H1 (cell line): ENCODE data around the gene DPYD. TPM values are rescaled to one million over a fixed set of nuclear protein-coding genes. Genes with fewer than 3 reads are reported as not detected.

Experiments
- CTCF ChIA-PET: fragments of 300-600 bp; sonication (Branson Sonifier 250); formaldehyde crosslinking; loops from one replicate; lab custom pipeline; 2021; ENCODE audit not compliant: partially characterized antibody; lab: Charles Lee
- POLR2A ChIA-PET: fragments of 300-600 bp; sonication (Branson Sonifier 250); formaldehyde crosslinking; loops from one replicate; lab custom pipeline; 2021; ENCODE audit warnings: inconsistent platforms; ENCODE audit not compliant: partially characterized antibody; lab: Charles Lee
- DNase-seq, 2 experiments: peaks; one replicate each; pipeline versions ENCODE4 v3.0.0 to v3.0.0-alpha.2; 2010 to 2022; ENCODE audit warnings: low spot score in 2 of 2, low read depth in 1 of 2, mixed read lengths in 1 of 2
- FAIRE-seq: peaks from 2 replicates; lab custom pipeline; 2011; peaks lifted over from hg19 to GRCh38; lab: Jason Lieb, UNC
- H2AFZ ChIP-seq: 2 replicates; pipeline ENCODE4 v1.8.1; 2012; ENCODE audit warnings: low read length, inconsistent platforms
- H2AK5ac ChIP-seq: 2 replicates; pipeline ENCODE4 v1.6.1; 2013; ENCODE audit warnings: low read depth, low read length
- H2BK120ac ChIP-seq: replicated peaks from 2 replicates; pipeline ENCODE3; 2013; ENCODE audit warnings: low read depth, low read length, inconsistent platforms
- H2BK12ac ChIP-seq: 2 replicates; pipeline ENCODE4 v1.6.1; 2013; ENCODE audit warnings: low read depth, low read length
- H2BK15ac ChIP-seq: 2 replicates; pipeline ENCODE4 v1.6.1; 2013; ENCODE audit warnings: low read length
- H2BK20ac ChIP-seq: 2 replicates; pipeline ENCODE4 v1.6.1; 2013; ENCODE audit warnings: low read length
- H2BK5ac ChIP-seq: 2 replicates; pipeline ENCODE4 v1.6.1; 2013; ENCODE audit warnings: low read depth, low read length
- H3K14ac ChIP-seq: 2 replicates; pipeline ENCODE4 v1.6.1; 2013; ENCODE audit warnings: inconsistent platforms; ENCODE audit not compliant: insufficient read length
- H3K18ac ChIP-seq: 2 replicates; pipeline ENCODE4 v1.6.1; 2013; ENCODE audit warnings: low read length; ENCODE audit errors: extremely low read depth
- H3K23ac ChIP-seq: 2 replicates; pipeline ENCODE4 v1.6.1; 2013; ENCODE audit warnings: inconsistent platforms; ENCODE audit not compliant: insufficient read length
- H3K23me2 ChIP-seq: 2 replicates; pipeline ENCODE4 v1.6.1; 2013; ENCODE audit warnings: low read depth, low read length
- H3K27ac ChIP-seq: 2 replicates; pipeline ENCODE4 v1.6.1; 2011; ENCODE audit warnings: low read depth, low read length, inconsistent platforms
- H3K27me3 ChIP-seq, 4 experiments: replicated peaks in 1 of 4; 1 replicate in 1 of 4; 2 replicates in 3 of 4; pipeline versions ENCODE4 v1.6.1 to v1.8.1; 2011 to 2013; ENCODE audit warnings: low read length in 3 of 4, mild to moderate bottlenecking in 3 of 4, inconsistent platforms in 2 of 4, mixed read lengths in 2 of 4, moderate library complexity in 1 of 4; ENCODE audit not compliant: control insufficient read depth in 3 of 4, insufficient read depth in 3 of 4; ENCODE audit errors: extremely low read depth in 1 of 4
- H3K36me3 ChIP-seq, 4 experiments: 2 replicates each; pipeline versions ENCODE4 v1.6.1 to v1.8.1; 2011 to 2013; ENCODE audit warnings: mild to moderate bottlenecking in 4 of 4, low read length in 3 of 4, moderate library complexity in 2 of 4, control low read depth in 1 of 4, inconsistent platforms in 1 of 4; ENCODE audit not compliant: insufficient read depth in 4 of 4, control insufficient read depth in 2 of 4
- H3K4ac ChIP-seq: replicated peaks from 2 replicates; pipeline ENCODE3; 2013; ENCODE audit warnings: low read length, low read depth, mixed read lengths, inconsistent platforms; ENCODE audit not compliant: insufficient read length
- H3K4me1 ChIP-seq, 4 experiments: replicated peaks in 1 of 4; 1 replicate in 1 of 4; 2 replicates in 3 of 4; pipeline versions ENCODE4 v1.6.1 to v1.8.1; 2011 to 2013; ENCODE audit warnings: low read length in 3 of 4, inconsistent platforms in 2 of 4, mixed read lengths in 1 of 4; ENCODE audit not compliant: insufficient read depth in 4 of 4, control insufficient read depth in 3 of 4
- H3K4me2 ChIP-seq, 2 experiments: 2 replicates each; pipeline versions ENCODE4 v1.6.1 to v1.8.1; 2011 to 2013; ENCODE audit warnings: low read depth in 2 of 2, low read length in 2 of 2, control low read depth in 1 of 2, inconsistent platforms in 1 of 2, mild to moderate bottlenecking in 1 of 2; ENCODE audit not compliant: insufficient read depth in 1 of 2
- H3K4me3 ChIP-seq, 4 experiments: fragments of 200-600, 300-600 bp in 1 of 4; sonication (generic), shearing (Covaris generic), sonication (Bioruptor Twin) in 1 of 4; 2 replicates each; pipeline versions ENCODE4 v1.5.1 to v1.8.1; 2011 to 2016; ENCODE audit warnings: low read length in 4 of 4, low read depth in 3 of 4, control low read depth in 2 of 4, inconsistent platforms in 2 of 4, mild to moderate bottlenecking in 2 of 4, mixed read lengths in 1 of 4, moderate library complexity in 1 of 4; ENCODE audit not compliant: insufficient read depth in 2 of 4; ENCODE audit errors: extremely low read depth in 1 of 4
- H3K56ac ChIP-seq: replicated peaks from 2 replicates; pipeline ENCODE3; 2013; ENCODE audit warnings: low read depth, mild to moderate bottlenecking, mixed read lengths, low read length, inconsistent platforms; ENCODE audit not compliant: insufficient read length
- H3K79me1 ChIP-seq: 2 replicates; pipeline ENCODE4 v1.6.1; 2013; ENCODE audit warnings: low read depth, low read length, control low read depth
- H3K79me2 ChIP-seq, 2 experiments: 2 replicates each; pipeline versions ENCODE4 v1.6.1 to v1.8.1; 2012 to 2013; ENCODE audit warnings: low read length in 2 of 2, mild to moderate bottlenecking in 2 of 2, inconsistent platforms in 1 of 2; ENCODE audit not compliant: insufficient read depth in 2 of 2, control insufficient read depth in 1 of 2
- H3K9ac ChIP-seq, 4 experiments: replicated peaks in 1 of 4; 1 replicate in 1 of 4; 2 replicates in 3 of 4; pipeline versions ENCODE4 v1.6.1 to v1.8.1; 2011 to 2013; ENCODE audit warnings: low read depth in 3 of 4, low read length in 3 of 4, control low read depth in 2 of 4, mild to moderate bottlenecking in 2 of 4, moderate library complexity in 2 of 4, inconsistent platforms in 1 of 4; ENCODE audit errors: extremely low read depth in 1 of 4
- H3K9me3 ChIP-seq, 2 experiments: 2 replicates each; pipeline versions ENCODE4 v1.6.1 to v1.8.1; 2012 to 2013; ENCODE audit warnings: mild to moderate bottlenecking in 2 of 2, moderate library complexity in 2 of 2, control low read depth in 1 of 2, inconsistent platforms in 1 of 2, low read depth in 1 of 2, low read length in 1 of 2, mixed read lengths in 1 of 2; ENCODE audit not compliant: insufficient read depth in 2 of 2
- H4K20me1 ChIP-seq, 2 experiments: replicated peaks in 1 of 2; 2 replicates each; pipeline versions ENCODE3 to v1.8.1; 2011 to 2013; ENCODE audit warnings: inconsistent platforms in 2 of 2, low read length in 2 of 2, mild to moderate bottlenecking in 1 of 2; ENCODE audit not compliant: insufficient read depth in 2 of 2, control insufficient read depth in 1 of 2
- H4K5ac ChIP-seq: 2 replicates; pipeline ENCODE4 v1.6.1; 2013; ENCODE audit warnings: low read length, low read depth, mixed read lengths, inconsistent platforms; ENCODE audit not compliant: insufficient read length
- H4K8ac ChIP-seq: 2 replicates; pipeline ENCODE4 v1.8.0; 2013; ENCODE audit warnings: mild to moderate bottlenecking, moderate library complexity, low read length, inconsistent platforms; ENCODE audit not compliant: insufficient read depth; ENCODE audit errors: extremely low read depth
- H4K91ac ChIP-seq: replicated peaks from 2 replicates; pipeline ENCODE3; 2013; ENCODE audit warnings: low read length, mixed read lengths, inconsistent platforms; ENCODE audit not compliant: insufficient read length
- ASH2L ChIP-seq: fragments of 200-600, 300-600 bp; sonication (generic); IDR thresholded peaks from one replicate; pipeline ENCODE4 v1.7.1; 2017; ENCODE audit warnings: low read length
- CTCF ChIP-seq, 3 experiments: IDR thresholded peaks; 1 replicate in 2 of 3; 2 replicates in 1 of 3; pipeline versions ENCODE4 v1.5.1 to v1.6.1; 2011; ENCODE audit warnings: low read length in 3 of 3, mild to moderate bottlenecking in 3 of 3, inconsistent platforms in 2 of 3, low read depth in 1 of 3, moderate library complexity in 1 of 3; ENCODE audit not compliant: insufficient read depth in 1 of 3; ENCODE audit errors: control extremely low read depth in 1 of 3
- EGR1 ChIP-seq: IDR thresholded peaks from 2 replicates; pipeline ENCODE4 v1.6.1; 2011; ENCODE audit warnings: low read depth, low read length, borderline replicate concordance
- FOSL1 ChIP-seq: IDR thresholded peaks from 2 replicates; pipeline ENCODE4 v1.6.1; 2011; ENCODE audit warnings: mild to moderate bottlenecking, low read depth, low read length, moderate library complexity; ENCODE audit not compliant: insufficient read depth
- GTF2F1 ChIP-seq: IDR thresholded peaks from 2 replicates; pipeline ENCODE4 v1.6.1; 2012; ENCODE audit warnings: low read depth, low read length, improper control_type of control experiment, borderline replicate concordance
- RFX5 ChIP-seq: IDR thresholded peaks from 2 replicates; pipeline ENCODE4 v1.6.1; 2011; ENCODE audit warnings: low read depth, low read length, improper control_type of control experiment, borderline replicate concordance
- RNF2 ChIP-seq: fragments of 200-900, 300-1000 bp; sonication (generic); IDR thresholded peaks from 2 replicates; pipeline ENCODE4 v1.7.1; 2016; ENCODE audit warnings: borderline replicate concordance, low read depth, mild to moderate bottlenecking, antibody characterized with exemption, low read length; ENCODE audit not compliant: poor library complexity, severe bottlenecking; ENCODE audit errors: missing control alignments
- RXRA ChIP-seq: IDR thresholded peaks from 2 replicates; pipeline ENCODE4 v1.6.1; 2011; ENCODE audit warnings: low read depth, mild to moderate bottlenecking, low read length, moderate library complexity; ENCODE audit not compliant: insufficient read depth
- SP2 ChIP-seq: IDR thresholded peaks from 2 replicates; pipeline ENCODE4 v1.6.1; 2012; ENCODE audit warnings: mild to moderate bottlenecking, low read length, inconsistent platforms
- TBP ChIP-seq: IDR thresholded peaks from 2 replicates; pipeline ENCODE4 v1.6.1; 2011; ENCODE audit warnings: low read depth, low read length, improper control_type of control experiment
- WGBS, 2 experiments: shearing (Covaris generic) in 1 of 2; methylation state at CpG; one replicate each; pipeline versions ENCODE4 v1.1.6 to v1.1.7; 2013 to 2015; ENCODE audit warnings: low lambda C conversion rate in 2 of 2, mixed read lengths in 2 of 2, inconsistent platforms in 1 of 2, low coverage in 1 of 2, missing lambda C conversion rate in 1 of 2; ENCODE audit not compliant: insufficient replicate concordance in 2 of 2, insufficient coverage in 1 of 2, insufficient read length in 1 of 2; ENCODE audit errors: extremely low coverage in 1 of 2, missing lambda C conversion rate in 1 of 2; 5-methylcytosine and 5-hydroxymethylcytosine counted together
- polyA plus RNA-seq, 7 experiments: library from polyadenylated mRNA; depleted of rRNA in 3 of 7; stranded (reverse) in 5 of 7; unstranded in 2 of 7; fragments of >200 nt in 5 of 7; fragments of 200-250 nt in 2 of 7; gene quantifications; 1 replicate in 5 of 7; 2 replicates in 1 of 7; 4 replicates in 1 of 7; pipeline versions ENCODE4 v1.2.1 to v1.2.3, GENCODE V29; 2011 to 2013; ENCODE audit warnings: missing spikeins in 2 of 7, mixed read lengths in 2 of 7
- total RNA-seq: library from RNA; stranded (reverse); fragmentation: NEBNext Ultra II Directional; extraction: Animal tissue kit (Norgen Biotek cat#: 25700); gene quantifications from 2 replicates; pipeline ENCODE4 v1.2.1, GENCODE V29; 2021

The DPYD gene
- total and polyA plus RNA-seq, 2 of the 8 experiments (the other 6 are each of a cell fraction or from before 2014, with no cell fraction given) = 0.29 to 0.73 TPM

GRCh38 chr1:97088391-97088790, 832.4 kb downstream of the DPYD start:
- H2BK120ac ChIP-seq = no peak overlapping the region
- 100% methylated on average over 1 of the region's 1 CpG; no CpG with 5 or more reads in 1 of the 2 experiments for WGBS, 2 experiments
- H3K36me3 ChIP-seq = no peaks in the 10 kb centered on the region
- no peak overlapping the region for H2BK5ac ChIP-seq
- H3K4me3 ChIP-seq = no peak overlapping the region
- no peak overlapping the region for H3K23ac ChIP-seq
- no peak overlapping the region for H2AK5ac ChIP-seq
- no peaks in the 10 kb centered on the region for H3K4me1 ChIP-seq
- H4K20me1 ChIP-seq = no peaks in the 10 kb centered on the region
- FAIRE-seq (no peak), DNase-seq (no peak)
- H2AFZ ChIP-seq = no peak overlapping the region
- H3K4me2 ChIP-seq = no peak overlapping the region
- H2BK15ac ChIP-seq = no peak overlapping the region
- no peaks in the 10 kb centered on the region for H3K79me2 ChIP-seq
- H3K23me2 ChIP-seq = no peaks in the 10 kb centered on the region
- no peak overlapping the region for H4K5ac ChIP-seq
- ChIA-PET CTCF (no interaction called here), POLR2A (no interaction called here)
- H3K9me3 ChIP-seq = no peaks in the 10 kb centered on the region
- no peak overlapping the region for H2BK20ac ChIP-seq
- no peaks in the 10 kb centered on the region for H3K27me3 ChIP-seq
- H2BK12ac ChIP-seq = no peak overlapping the region
- no peak overlapping the region for H3K9ac ChIP-seq
- H4K91ac ChIP-seq = no peak overlapping the region
- no peak overlapping the region for H4K8ac ChIP-seq
- no peak overlapping the region for H3K27ac ChIP-seq
- H3K4ac ChIP-seq = no peak overlapping the region
- H3K79me1 ChIP-seq = no peaks in the 10 kb centered on the region
- no peak overlapping the region for H3K56ac ChIP-seq
- no peak overlapping the region for H3K18ac ChIP-seq
- H3K14ac ChIP-seq = no peak overlapping the region
- TF ChIP-seq FOSL1 (no peak), SP2 (no peak), TBP (no peak), GTF2F1 (no peak), RXRA (no peak), CTCF (IDR thresholded peaks at IDR 0.05; ENCODE audit: control extremely low read depth in 1 of 3, insufficient read depth in 1 of 3, low read depth in 1 of 3, low read length in 3 of 3) (no peak), ASH2L (no peak), RNF2 (no peak), RFX5 (no peak), EGR1 (no peak)
